ENCODE data around the gene TTF1. TPM values are rescaled to one million over a fixed set of nuclear protein-coding genes. Genes with fewer than 3 reads are reported as not detected.
A peak's percentile ranks its signal among the peaks of the same experiment; 100 is the strongest.

The TTF1 gene
- total RNA-seq, 2 experiments from 2014 or later, result 31.0 to 33.7 TPM

GRCh38 chr9:132426639-132427414, 20.2 kb upstream of the TTF1 start:
- H3K4me1 Mint-ChIP-seq (ENCODE audit: low read depth), result no peaks in the 10 kb centered on the region
- H3K27ac Mint-ChIP-seq, result no peak overlapping the region
- POLR2A ChIA-PET, result no interaction called here
- H3K36me3 Mint-ChIP-seq, result no peaks in the 10 kb centered on the region
- intact Hi-C loops (cut with micrococcal nuclease), result no loop called here
- no peak overlapping the region for H3K4me3 Mint-ChIP-seq
- CTCF ChIA-PET, result no interaction called here
- no peaks in the 10 kb centered on the region for H3K9me3 Mint-ChIP-seq
- H3K27me3 Mint-ChIP-seq, result peaks cover 48% of the 10 kb centered on the region
- no peak for DNase-seq

DNA sequence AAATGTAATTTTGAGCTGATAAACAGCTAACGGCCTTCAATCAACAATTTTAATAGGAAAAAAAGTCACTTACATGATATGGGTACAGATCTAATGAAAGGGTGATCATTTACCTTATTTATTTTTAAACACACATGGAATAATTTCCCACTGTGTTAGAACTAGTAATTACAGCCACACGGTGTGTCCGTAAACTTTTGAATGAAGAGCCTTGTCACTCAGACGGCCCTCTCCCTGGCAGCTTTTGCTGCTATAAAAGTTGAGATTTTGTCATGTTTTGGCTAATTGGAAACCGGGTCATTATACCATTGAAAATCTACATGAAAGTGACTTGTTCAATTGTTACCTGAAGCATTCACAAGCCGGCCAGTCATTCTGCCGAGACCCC, 19.0 kb upstream of the TTF1 start:
- intact Hi-C loops (cut with micrococcal nuclease), result no loop called here

GRCh38 chr9:132424857-132425674, 18.4 kb upstream of the TTF1 start:
- CTCF ChIA-PET, result interaction anchor here (0.8 kb wide), 1 partner anchor 12 kb away, joined by 3 read pairs; no protein-coding TSS in a partner anchor

More for the DNA sequence above, 19.0 kb upstream of the TTF1 start:
- Mint-ChIP-seq H3K27ac (no peak overlapping the region), H3K4me3 (no peak overlapping the region), H3K36me3 (no peaks in the 10 kb centered on the region), H3K27me3 (peaks cover 39% of the 10 kb centered on the region), H3K9me3 (no peaks in the 10 kb centered on the region), H3K4me1 (ENCODE audit: low read depth) (no peaks in the 10 kb centered on the region)
- ChIA-PET POLR2A (no interaction called here), CTCF (interaction anchor here (0.8 kb wide), 1 partner anchor 13 kb away, joined by 3 read pairs; no protein-coding TSS in a partner anchor)
- no peak for DNase-seq

GRCh38 chr9:132423503-132423902, 16.9 kb upstream of the TTF1 start:
- H3K27ac Mint-ChIP-seq, result no peak overlapping the region
- intact Hi-C loops (cut with micrococcal nuclease), result no loop called here
- no peaks in the 10 kb centered on the region for H3K36me3 Mint-ChIP-seq
- ChIA-PET CTCF (interaction anchor here (1.0 kb wide), 1 partner anchor 11 kb away, joined by 3 read pairs; no protein-coding TSS in a partner anchor), POLR2A (no interaction called here)
- no peak overlapping the region for H3K4me3 Mint-ChIP-seq
- DNase-seq, result no peak
- H3K27me3 Mint-ChIP-seq, result peaks cover 40% of the 10 kb centered on the region
- no peaks in the 10 kb centered on the region for H3K4me1 Mint-ChIP-seq (ENCODE audit: low read depth)
- no peaks in the 10 kb centered on the region for H3K9me3 Mint-ChIP-seq

More at GRCh38 chr9:132424857-132425674, 18.4 kb upstream of the TTF1 start:
- Mint-ChIP-seq H3K9me3 (no peaks in the 10 kb centered on the region), H3K36me3 (no peaks in the 10 kb centered on the region), H3K4me3 (no peak overlapping the region), H3K4me1 (ENCODE audit: low read depth) (no peaks in the 10 kb centered on the region), H3K27ac (no peak overlapping the region), H3K27me3 (peaks cover 34% of the 10 kb centered on the region)
- POLR2A ChIA-PET, result no interaction called here
- no peak for DNase-seq
- intact Hi-C loops (cut with micrococcal nuclease), result no loop called here

DNA sequence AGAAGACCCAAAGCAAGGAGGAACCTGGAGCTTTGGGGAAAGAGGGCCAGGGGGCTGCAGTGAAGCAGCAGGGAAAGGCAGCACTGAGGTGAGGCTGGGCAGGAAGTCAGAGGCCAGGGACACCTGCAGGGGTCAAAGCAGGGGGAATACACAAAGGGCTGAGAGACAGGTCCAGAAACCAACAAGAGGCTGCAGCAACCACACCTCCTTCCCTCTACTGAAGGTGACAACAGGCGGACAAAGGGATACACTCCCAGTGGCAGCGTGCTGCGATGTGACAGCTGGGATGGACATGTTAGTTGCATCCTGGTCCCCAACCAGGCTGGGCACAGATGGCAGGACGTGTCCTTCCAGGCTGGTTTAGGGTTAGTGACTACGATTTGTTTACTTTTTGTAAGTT, 15.9 kb upstream of the TTF1 start:
- intact Hi-C loops (cut with micrococcal nuclease), result no loop called here
- no peak overlapping the region for H3K27ac Mint-ChIP-seq
- CTCF ChIA-PET, result no interaction called here
- no peaks in the 10 kb centered on the region for H3K9me3 Mint-ChIP-seq
- H3K4me1 Mint-ChIP-seq (ENCODE audit: low read depth), result no peaks in the 10 kb centered on the region
- DNase-seq, result no peak
- peaks cover 46% of the 10 kb centered on the region for H3K27me3 Mint-ChIP-seq
- H3K4me3 Mint-ChIP-seq, result no peak overlapping the region
- POLR2A ChIA-PET, result no interaction called here
- H3K36me3 Mint-ChIP-seq, result no peaks in the 10 kb centered on the region

GRCh38 chr9:132418726-132419363, 12.2 kb upstream of the TTF1 start:
- H3K27ac Mint-ChIP-seq, result no peak overlapping the region
- no peak overlapping the region for H3K4me3 Mint-ChIP-seq
- ChIA-PET CTCF (interaction anchor here (1.2 kb wide), 1 partner anchor 156 kb away, joined by 3 read pairs; no protein-coding TSS in a partner anchor), POLR2A (no interaction called here)
- DNase-seq, result no peak
- no peaks in the 10 kb centered on the region for H3K9me3 Mint-ChIP-seq
- intact Hi-C loops (cut with micrococcal nuclease), result no loop called here
- peaks cover 46% of the 10 kb centered on the region for H3K27me3 Mint-ChIP-seq
- H3K4me1 Mint-ChIP-seq (ENCODE audit: low read depth), result no peaks in the 10 kb centered on the region
- H3K36me3 Mint-ChIP-seq, result no peaks in the 10 kb centered on the region

- Mint-ChIP-seq H3K4me1 (ENCODE audit: low read depth) (peaks cover 19% of the 10 kb centered on the region), H3K9me3 (no peaks in the 10 kb centered on the region), H3K27ac (no peak overlapping the region), H3K27me3 (peaks cover 66% of the 10 kb centered on the region), H3K4me3 (no peak overlapping the region), H3K36me3 (no peaks in the 10 kb centered on the region)
- intact Hi-C loops (cut with micrococcal nuclease), result no loop called here
- CTCF ChIA-PET, result interaction anchor here (1.0 to 4.9 kb wide), 2 partner anchors 11 to 161 kb away, joined by 4 to 46 read pairs; no protein-coding TSS in a partner anchor
- POLR2A ChIA-PET, result no interaction called here
- no peak for DNase-seq
Measured at GRCh38 chr9:132415181-132415580, 8.5 kb upstream of the TTF1 start.

DNA sequence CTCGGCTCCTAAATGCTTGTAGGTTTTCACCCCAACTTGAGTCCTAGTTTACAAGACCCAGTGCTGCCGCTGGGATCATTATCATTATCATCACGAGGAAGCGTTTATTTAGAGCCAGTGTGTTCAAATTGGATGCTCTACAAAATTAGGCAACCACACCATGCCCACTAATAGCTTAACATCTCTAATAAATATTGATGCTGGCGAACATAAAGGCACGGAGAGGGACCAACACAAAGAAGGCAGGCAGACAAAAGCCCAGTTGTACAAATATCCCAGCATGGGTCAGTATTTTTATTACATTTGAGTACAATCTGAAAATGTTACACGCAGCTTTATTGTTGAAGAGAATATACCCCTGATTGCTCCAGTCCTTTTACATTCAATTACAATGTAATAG, 8.1 kb upstream of the TTF1 start:
- POLR2A ChIA-PET, result no interaction called here
- no peak overlapping the region for H3K27ac Mint-ChIP-seq
- CTCF ChIA-PET, result interaction anchor here (0.5 to 4.9 kb wide), 7 partner anchors 11 to 660 kb away, joined by 3 to 46 read pairs (median 4); no protein-coding TSS in a partner anchor
- H3K9me3 Mint-ChIP-seq, result no peaks in the 10 kb centered on the region
- intact Hi-C loops (cut with micrococcal nuclease), result no loop called here
- H3K27me3 Mint-ChIP-seq, result peaks cover 63% of the 10 kb centered on the region
- peaks cover 19% of the 10 kb centered on the region for H3K4me1 Mint-ChIP-seq (ENCODE audit: low read depth)
- no peak for DNase-seq
- H3K36me3 Mint-ChIP-seq, result no peaks in the 10 kb centered on the region
- H3K4me3 Mint-ChIP-seq, result no peak overlapping the region

- peaks cover 61% of the 10 kb centered on the region for H3K27me3 Mint-ChIP-seq
- H3K9me3 Mint-ChIP-seq, result no peaks in the 10 kb centered on the region
- ChIA-PET CTCF (interaction anchor here (0.6 to 4.9 kb wide), 6 partner anchors 43 to 558 kb away, joined by 3 to 46 read pairs (median 4); no protein-coding TSS in a partner anchor), POLR2A (no interaction called here)
- H3K36me3 Mint-ChIP-seq, result no peaks in the 10 kb centered on the region
- H3K4me1 Mint-ChIP-seq (ENCODE audit: low read depth), result peaks cover 22% of the 10 kb centered on the region
- no peak overlapping the region for H3K27ac Mint-ChIP-seq
- intact Hi-C loops (cut with micrococcal nuclease), result loop anchor here (2.0 kb wide), 1 partner anchor 387 kb away; no protein-coding TSS in a partner anchor
- no peak for DNase-seq
- no peak overlapping the region for H3K4me3 Mint-ChIP-seq
Measured at GRCh38 chr9:132413926-132414325, 7.3 kb upstream of the TTF1 start.

- Mint-ChIP-seq H3K4me3 (no peak overlapping the region), H3K36me3 (no peaks in the 10 kb centered on the region), H3K9me3 (no peaks in the 10 kb centered on the region), H3K27ac (no peak overlapping the region), H3K4me1 (ENCODE audit: low read depth) (peaks cover 26% of the 10 kb centered on the region), H3K27me3 (peaks cover 48% of the 10 kb centered on the region)
- ChIA-PET CTCF (interaction anchor here (0.6 to 4.9 kb wide), 19 partner anchors 12 to 654 kb away, joined by 3 to 46 read pairs (median 3); partner anchors contain the start of genes DDX31 and SETX), POLR2A (no interaction called here)
- intact Hi-C loops (cut with micrococcal nuclease), result loop anchor here (2.0 kb wide), 1 partner anchor 389 kb away; no protein-coding TSS in a partner anchor
- DNase-seq, result peak; percentile 48
Measured at GRCh38 chr9:132412089-132412488, 5.4 kb upstream of the TTF1 start.

GRCh38 chr9:132411091-132411508, 4.5 kb upstream of the TTF1 start:
- Mint-ChIP-seq H3K36me3 (no peaks in the 10 kb centered on the region), H3K27me3 (peaks cover 46% of the 10 kb centered on the region), H3K9me3 (no peaks in the 10 kb centered on the region), H3K4me3 (peak overlapping the region; percentile 54), H3K4me1 (ENCODE audit: low read depth) (peaks cover 31% of the 10 kb centered on the region), H3K27ac (peak overlapping the region; percentile 23)
- CTCF ChIA-PET, result interaction anchor here (0.5 to 0.6 kb wide), 2 partner anchors 347 to 997 kb away, joined by 3 to 4 read pairs; no protein-coding TSS in a partner anchor
- intact Hi-C loops (cut with micrococcal nuclease), result loop anchor here (1.0 kb wide), 2 partner anchors 76 to 96 kb away; no protein-coding TSS in a partner anchor
- DNase-seq, result peak; percentile 83
- POLR2A ChIA-PET, result no interaction called here

Measured in activated CD4-positive, alpha-beta memory T cell treated with anti-CD3 and anti-CD28 coated beads for 36 hours (primary cell).